ENCODE measurements around the gene SHE. TPM values are rescaled to one million over a fixed set of nuclear protein-coding genes. Genes with fewer than 3 reads are reported as not detected.

Gene SHE
- total and polyA plus RNA-seq, 10 of the 15 experiments (the other 5 are each of a cell fraction or from before 2014, with no cell fraction given): under 0.01 to 0.05 (median 0.03) TPM; not detected in 3

GRCh38 chr1:154460695-154461260 is 41.4 kb downstream of the SHE start:
- no TSS peak for BruUV-seq (replicated peaks)
- RAD21 ChIA-PET (ENCODE audit: unreplicated experiment): interaction anchor here (1.2 to 1.6 kb wide), 2 partner anchors 16 to 86 kb away, joined by 3 to 4 read pairs; no protein-coding TSS in a partner anchor
- WGBS (ENCODE audit: insufficient coverage, insufficient replicate concordance, low lambda C conversion rate, missing lambda C conversion rate): 77% methylated on average over 15 of the region's 15 CpGs
- SMC1A ChIA-PET (ENCODE audit: uncharacterized antibody, unreplicated experiment): no interaction called here
- no peak for ATAC-seq
- H3K79me2 ChIP-seq (ENCODE audit: control insufficient read depth, insufficient read depth, low read length): no peaks in the 10 kb centered on the region
- H3K27me3 ChIP-seq (replicated peaks in 1 of 2; ENCODE audit: control insufficient read depth in 2 of 2, insufficient read depth in 2 of 2, low read length in 1 of 2): no peaks in the 10 kb centered on the region
- peaks cover 8% of the 10 kb centered on the region for H3K4me1 ChIP-seq (ENCODE audit: control insufficient read depth, insufficient read depth, low read length)
- no peaks in the 10 kb centered on the region for H3K9me3 ChIP-seq (replicated peaks; ENCODE audit: control insufficient read depth, insufficient read depth, low read length)
- intact Hi-C loops (cut with micrococcal nuclease; ENCODE audit: unreplicated experiment) (no loop called here), in situ Hi-C loops (cut with MboI) (no loop called here)
- no peak overlapping the region for H3K4me3 ChIP-seq
- no peak overlapping the region for H2AFZ ChIP-seq (ENCODE audit: control insufficient read depth, low read depth, low read length)
- TF ChIP-seq SIX5 (IDR thresholded peaks at IDR 0.05; ENCODE audit: low read depth, low read length, severe bottlenecking): no peak
- TF ChIP-seq PBX3 (IDR thresholded peaks at IDR 0.05; ENCODE audit: insufficient replicate concordance, low read depth, low read length): no peak
- TF ChIP-seq BCL11A (IDR thresholded peaks at IDR 0.05; ENCODE audit: low read depth, low read length): no peak
- TF ChIP-seq, protein P1, sequence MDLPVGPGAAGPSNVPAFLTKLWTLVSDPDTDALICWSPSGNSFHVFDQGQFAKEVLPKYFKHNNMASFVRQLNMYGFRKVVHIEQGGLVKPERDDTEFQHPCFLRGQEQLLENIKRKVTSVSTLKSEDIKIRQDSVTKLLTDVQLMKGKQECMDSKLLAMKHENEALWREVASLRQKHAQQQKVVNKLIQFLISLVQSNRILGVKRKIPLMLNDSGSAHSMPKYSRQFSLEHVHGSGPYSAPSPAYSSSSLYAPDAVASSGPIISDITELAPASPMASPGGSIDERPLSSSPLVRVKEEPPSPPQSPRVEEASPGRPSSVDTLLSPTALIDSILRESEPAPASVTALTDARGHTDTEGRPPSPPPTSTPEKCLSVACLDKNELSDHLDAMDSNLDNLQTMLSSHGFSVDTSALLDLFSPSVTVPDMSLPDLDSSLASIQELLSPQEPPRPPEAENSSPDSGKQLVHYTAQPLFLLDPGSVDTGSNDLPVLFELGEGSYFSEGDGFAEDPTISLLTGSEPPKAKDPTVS (IDR thresholded peaks at IDR 0.05; ENCODE audit: low read depth, low read length): no peak
- no peak overlapping the region for H3K27ac ChIP-seq (ENCODE audit: control insufficient read depth, insufficient read depth)
- no peak for FAIRE-seq
- DNase-seq (ENCODE audit: low read depth, low spot score): no peak
- POLR2A ChIA-PET: interaction anchor here (0.6 kb wide), 1 partner anchor 662 kb away, joined by 3 read pairs; no protein-coding TSS in a partner anchor
- no peak overlapping the region for H3K9ac ChIP-seq (ENCODE audit: control insufficient read depth, insufficient read depth, low read length)
- H4K20me1 ChIP-seq (ENCODE audit: control insufficient read depth, insufficient read depth): no peaks in the 10 kb centered on the region
- no peak overlapping the region for H3K4me2 ChIP-seq (ENCODE audit: control insufficient read depth, insufficient read depth)
- CTCF ChIA-PET: interaction anchor here (1.1 to 3.4 kb wide), 4 partner anchors 18 to 128 kb away, joined by 3 to 11 read pairs (median 4); no protein-coding TSS in a partner anchor
- no peaks in the 10 kb centered on the region for H3K36me3 ChIP-seq (ENCODE audit: control insufficient read depth in 2 of 2, insufficient read depth in 2 of 2, low read length in 1 of 2)

Data from GM12878 (cell line).